H1 (cell line): ENCODE results near the gene TIMM10B. TPM values are rescaled to one million over a fixed set of nuclear protein-coding genes. Genes with fewer than 3 reads are reported as not detected.
A peak's percentile ranks its signal among the peaks of the same experiment; 100 is the strongest.

ENCODE experiments used
- CTCF ChIA-PET: fragments of 300-600 bp; sonication (Branson Sonifier 250); formaldehyde crosslinking; loops from one replicate; lab custom pipeline; 2021; ENCODE audit not compliant: partially characterized antibody; lab: Charles Lee
- POLR2A ChIA-PET: fragments of 300-600 bp; sonication (Branson Sonifier 250); formaldehyde crosslinking; loops from one replicate; lab custom pipeline; 2021; ENCODE audit warnings: inconsistent platforms; ENCODE audit not compliant: partially characterized antibody; lab: Charles Lee
- DNase-seq, 2 experiments: peaks; one replicate each; pipeline versions ENCODE4 v3.0.0 to v3.0.0-alpha.2; 2010 to 2022; ENCODE audit warnings: low spot score in 2 of 2, low read depth in 1 of 2, mixed read lengths in 1 of 2
- FAIRE-seq: peaks from 2 replicates; lab custom pipeline; 2011; peaks lifted over from hg19 to GRCh38; lab: Jason Lieb, UNC
- H2AFZ ChIP-seq: 2 replicates; pipeline ENCODE4 v1.8.1; 2012; ENCODE audit warnings: low read length, inconsistent platforms
- H2AK5ac ChIP-seq: 2 replicates; pipeline ENCODE4 v1.6.1; 2013; ENCODE audit warnings: low read depth, low read length
- H2BK120ac ChIP-seq: replicated peaks from 2 replicates; pipeline ENCODE3; 2013; ENCODE audit warnings: low read depth, low read length, inconsistent platforms
- H2BK12ac ChIP-seq: 2 replicates; pipeline ENCODE4 v1.6.1; 2013; ENCODE audit warnings: low read depth, low read length
- H2BK15ac ChIP-seq: 2 replicates; pipeline ENCODE4 v1.6.1; 2013; ENCODE audit warnings: low read length
- H2BK20ac ChIP-seq: 2 replicates; pipeline ENCODE4 v1.6.1; 2013; ENCODE audit warnings: low read length
- H2BK5ac ChIP-seq: 2 replicates; pipeline ENCODE4 v1.6.1; 2013; ENCODE audit warnings: low read depth, low read length
- H3K14ac ChIP-seq: 2 replicates; pipeline ENCODE4 v1.6.1; 2013; ENCODE audit warnings: inconsistent platforms; ENCODE audit not compliant: insufficient read length
- H3K18ac ChIP-seq: 2 replicates; pipeline ENCODE4 v1.6.1; 2013; ENCODE audit warnings: low read length; ENCODE audit errors: extremely low read depth
- H3K23ac ChIP-seq: 2 replicates; pipeline ENCODE4 v1.6.1; 2013; ENCODE audit warnings: inconsistent platforms; ENCODE audit not compliant: insufficient read length
- H3K23me2 ChIP-seq: 2 replicates; pipeline ENCODE4 v1.6.1; 2013; ENCODE audit warnings: low read depth, low read length
- H3K27ac ChIP-seq: 2 replicates; pipeline ENCODE4 v1.6.1; 2011; ENCODE audit warnings: low read depth, low read length, inconsistent platforms
- H3K27me3 ChIP-seq, 4 experiments: replicated peaks in 1 of 4; 1 replicate in 1 of 4; 2 replicates in 3 of 4; pipeline versions ENCODE4 v1.6.1 to v1.8.1; 2011 to 2013; ENCODE audit warnings: low read length in 3 of 4, mild to moderate bottlenecking in 3 of 4, inconsistent platforms in 2 of 4, mixed read lengths in 2 of 4, moderate library complexity in 1 of 4; ENCODE audit not compliant: control insufficient read depth in 3 of 4, insufficient read depth in 3 of 4; ENCODE audit errors: extremely low read depth in 1 of 4
- H3K36me3 ChIP-seq, 4 experiments: 2 replicates each; pipeline versions ENCODE4 v1.6.1 to v1.8.1; 2011 to 2013; ENCODE audit warnings: mild to moderate bottlenecking in 4 of 4, low read length in 3 of 4, moderate library complexity in 2 of 4, control low read depth in 1 of 4, inconsistent platforms in 1 of 4; ENCODE audit not compliant: insufficient read depth in 4 of 4, control insufficient read depth in 2 of 4
- H3K4ac ChIP-seq: replicated peaks from 2 replicates; pipeline ENCODE3; 2013; ENCODE audit warnings: low read length, low read depth, mixed read lengths, inconsistent platforms; ENCODE audit not compliant: insufficient read length
- H3K4me1 ChIP-seq, 4 experiments: replicated peaks in 1 of 4; 1 replicate in 1 of 4; 2 replicates in 3 of 4; pipeline versions ENCODE4 v1.6.1 to v1.8.1; 2011 to 2013; ENCODE audit warnings: low read length in 3 of 4, inconsistent platforms in 2 of 4, mixed read lengths in 1 of 4; ENCODE audit not compliant: insufficient read depth in 4 of 4, control insufficient read depth in 3 of 4
- H3K4me2 ChIP-seq, 2 experiments: 2 replicates each; pipeline versions ENCODE4 v1.6.1 to v1.8.1; 2011 to 2013; ENCODE audit warnings: low read depth in 2 of 2, low read length in 2 of 2, control low read depth in 1 of 2, inconsistent platforms in 1 of 2, mild to moderate bottlenecking in 1 of 2; ENCODE audit not compliant: insufficient read depth in 1 of 2
- H3K4me3 ChIP-seq, 4 experiments: fragments of 200-600, 300-600 bp in 1 of 4; sonication (generic), shearing (Covaris generic), sonication (Bioruptor Twin) in 1 of 4; 2 replicates each; pipeline versions ENCODE4 v1.5.1 to v1.8.1; 2011 to 2016; ENCODE audit warnings: low read length in 4 of 4, low read depth in 3 of 4, control low read depth in 2 of 4, inconsistent platforms in 2 of 4, mild to moderate bottlenecking in 2 of 4, mixed read lengths in 1 of 4, moderate library complexity in 1 of 4; ENCODE audit not compliant: insufficient read depth in 2 of 4; ENCODE audit errors: extremely low read depth in 1 of 4
- H3K56ac ChIP-seq: replicated peaks from 2 replicates; pipeline ENCODE3; 2013; ENCODE audit warnings: low read depth, mild to moderate bottlenecking, mixed read lengths, low read length, inconsistent platforms; ENCODE audit not compliant: insufficient read length
- H3K79me1 ChIP-seq: 2 replicates; pipeline ENCODE4 v1.6.1; 2013; ENCODE audit warnings: low read depth, low read length, control low read depth
- H3K79me2 ChIP-seq, 2 experiments: 2 replicates each; pipeline versions ENCODE4 v1.6.1 to v1.8.1; 2012 to 2013; ENCODE audit warnings: low read length in 2 of 2, mild to moderate bottlenecking in 2 of 2, inconsistent platforms in 1 of 2; ENCODE audit not compliant: insufficient read depth in 2 of 2, control insufficient read depth in 1 of 2
- H3K9ac ChIP-seq, 4 experiments: replicated peaks in 1 of 4; 1 replicate in 1 of 4; 2 replicates in 3 of 4; pipeline versions ENCODE4 v1.6.1 to v1.8.1; 2011 to 2013; ENCODE audit warnings: low read depth in 3 of 4, low read length in 3 of 4, control low read depth in 2 of 4, mild to moderate bottlenecking in 2 of 4, moderate library complexity in 2 of 4, inconsistent platforms in 1 of 4; ENCODE audit errors: extremely low read depth in 1 of 4
- H3K9me3 ChIP-seq, 2 experiments: 2 replicates each; pipeline versions ENCODE4 v1.6.1 to v1.8.1; 2012 to 2013; ENCODE audit warnings: mild to moderate bottlenecking in 2 of 2, moderate library complexity in 2 of 2, control low read depth in 1 of 2, inconsistent platforms in 1 of 2, low read depth in 1 of 2, low read length in 1 of 2, mixed read lengths in 1 of 2; ENCODE audit not compliant: insufficient read depth in 2 of 2
- H4K20me1 ChIP-seq, 2 experiments: replicated peaks in 1 of 2; 2 replicates each; pipeline versions ENCODE3 to v1.8.1; 2011 to 2013; ENCODE audit warnings: inconsistent platforms in 2 of 2, low read length in 2 of 2, mild to moderate bottlenecking in 1 of 2; ENCODE audit not compliant: insufficient read depth in 2 of 2, control insufficient read depth in 1 of 2
- H4K5ac ChIP-seq: 2 replicates; pipeline ENCODE4 v1.6.1; 2013; ENCODE audit warnings: low read length, low read depth, mixed read lengths, inconsistent platforms; ENCODE audit not compliant: insufficient read length
- H4K8ac ChIP-seq: 2 replicates; pipeline ENCODE4 v1.8.0; 2013; ENCODE audit warnings: mild to moderate bottlenecking, moderate library complexity, low read length, inconsistent platforms; ENCODE audit not compliant: insufficient read depth; ENCODE audit errors: extremely low read depth
- H4K91ac ChIP-seq: replicated peaks from 2 replicates; pipeline ENCODE3; 2013; ENCODE audit warnings: low read length, mixed read lengths, inconsistent platforms; ENCODE audit not compliant: insufficient read length
- BRCA1 ChIP-seq: IDR thresholded peaks from 2 replicates; pipeline ENCODE4 v1.6.1; 2012; ENCODE audit warnings: low read depth, low read length, improper control_type of control experiment
- CBX8 ChIP-seq: fragments of 300-800, 300-1000 bp; sonication (generic); IDR thresholded peaks from 2 replicates; pipeline ENCODE4 v1.7.1; 2016; ENCODE audit warnings: low read depth, low read length, borderline replicate concordance
- CTCF ChIP-seq, 3 experiments: IDR thresholded peaks; 1 replicate in 2 of 3; 2 replicates in 1 of 3; pipeline versions ENCODE4 v1.5.1 to v1.6.1; 2011; ENCODE audit warnings: low read length in 3 of 3, mild to moderate bottlenecking in 3 of 3, inconsistent platforms in 2 of 3, low read depth in 1 of 3, moderate library complexity in 1 of 3; ENCODE audit not compliant: insufficient read depth in 1 of 3; ENCODE audit errors: control extremely low read depth in 1 of 3
- EGR1 ChIP-seq: IDR thresholded peaks from 2 replicates; pipeline ENCODE4 v1.6.1; 2011; ENCODE audit warnings: low read depth, low read length, borderline replicate concordance
- NANOG ChIP-seq: IDR thresholded peaks from 2 replicates; pipeline ENCODE4 v1.6.1; 2011; ENCODE audit warnings: low read length, low read depth, mild to moderate bottlenecking, inconsistent platforms; ENCODE audit not compliant: insufficient read depth, poor library complexity, severe bottlenecking
- POU5F1 ChIP-seq: IDR thresholded peaks from 2 replicates; pipeline ENCODE4 v1.6.1; 2011; ENCODE audit warnings: low read depth, mild to moderate bottlenecking, low read length, moderate library complexity
- RAD21 ChIP-seq, 2 experiments: IDR thresholded peaks in 1 of 2; conservative IDR thresholded peaks in 1 of 2; 2 replicates each; pipeline ENCODE4 v1.6.1; 2011; ENCODE audit warnings: low read depth in 2 of 2, low read length in 2 of 2, improper control_type of control experiment in 1 of 2, inconsistent platforms in 1 of 2, mild to moderate bottlenecking in 1 of 2, moderate library complexity in 1 of 2
- TEAD4 ChIP-seq: IDR thresholded peaks from 2 replicates; pipeline ENCODE4 v1.6.1; 2012; ENCODE audit warnings: low read depth, low read length, inconsistent platforms, mixed read lengths
- YY1 ChIP-seq: IDR thresholded peaks from 2 replicates; pipeline ENCODE4 v1.6.1; 2011; ENCODE audit warnings: low read depth, mild to moderate bottlenecking, low read length
- whole genome bisulfite sequencing, 2 experiments: shearing (Covaris generic) in 1 of 2; methylation state at CpG; one replicate each; pipeline versions ENCODE4 v1.1.6 to v1.1.7; 2013 to 2015; ENCODE audit warnings: low lambda C conversion rate in 2 of 2, mixed read lengths in 2 of 2, inconsistent platforms in 1 of 2, low coverage in 1 of 2, missing lambda C conversion rate in 1 of 2; ENCODE audit not compliant: insufficient replicate concordance in 2 of 2, insufficient coverage in 1 of 2, insufficient read length in 1 of 2; ENCODE audit errors: extremely low coverage in 1 of 2, missing lambda C conversion rate in 1 of 2; 5-methylcytosine and 5-hydroxymethylcytosine counted together
- polyA plus RNA-seq, 7 experiments: library from polyadenylated mRNA; depleted of rRNA in 3 of 7; stranded (reverse) in 5 of 7; unstranded in 2 of 7; fragments of >200 nt in 5 of 7; fragments of 200-250 nt in 2 of 7; gene quantifications; 1 replicate in 5 of 7; 2 replicates in 1 of 7; 4 replicates in 1 of 7; pipeline versions ENCODE4 v1.2.1 to v1.2.3, GENCODE V29; 2011 to 2013; ENCODE audit warnings: missing spikeins in 2 of 7, mixed read lengths in 2 of 7
- total RNA-seq: library from RNA; stranded (reverse); fragmentation: NEBNext Ultra II Directional; extraction: Animal tissue kit (Norgen Biotek cat#: 25700); gene quantifications from 2 replicates; pipeline ENCODE4 v1.2.1, GENCODE V29; 2021

The TIMM10B gene
- total and polyA plus RNA-seq, 2 of the 8 experiments (the other 6 are each of a cell fraction or from before 2014, with no cell fraction given) = 38.2 to 47.8 TPM

- Histone ChIP-seq H3K23ac (no peak overlapping the region), H3K27ac (no peak overlapping the region), H4K91ac (no peak overlapping the region), H3K4ac (no peak overlapping the region), H3K23me2 (no peaks in the 10 kb centered on the region), H4K8ac (no peak overlapping the region), H3K14ac (no peak overlapping the region), H3K36me3 (peaks cover 0 to 4% (median 2%) of the 10 kb centered on the region in 4 experiments; a peak in 5 of 8 replicates), H2BK20ac (no peak overlapping the region), H2BK15ac (no peak overlapping the region), H2AFZ (no peak overlapping the region), H3K9ac (no peak overlapping the region), H3K9me3 (no peaks in the 10 kb centered on the region), H3K56ac (no peak overlapping the region), H3K4me2 (no peak overlapping the region), H2BK5ac (no peak overlapping the region), H2BK12ac (no peak overlapping the region), H3K79me1 (no peaks in the 10 kb centered on the region), H4K20me1 (no peaks in the 10 kb centered on the region), H3K18ac (no peak overlapping the region), H3K4me3 (no peak overlapping the region), H2AK5ac (no peak overlapping the region), H2BK120ac (no peak overlapping the region), H3K27me3 (no peaks in the 10 kb centered on the region), H3K79me2 (no peaks in the 10 kb centered on the region), H4K5ac (no peak overlapping the region), H3K4me1 (no peaks in the 10 kb centered on the region)
- FAIRE-seq = peak; percentile 62
- 57% methylated on average over 2 of the region's 2 CpGs; no CpG with 5 or more reads in 1 of the 2 experiments for WGBS, 2 experiments
- ChIA-PET POLR2A (interaction anchor here (0.8 kb wide), 1 partner anchor 10 kb away, joined by 3 read pairs; no protein-coding TSS in a partner anchor), CTCF (interaction anchor here (0.7 to 6.8 kb wide), 44 partner anchors 7 to 166 kb away, joined by 3 to 107 read pairs (median 4); partner anchors contain the start of genes ARFIP2, DNHD1, HPX and SMPD1)
- DNase-seq = no peak
- TF ChIP-seq RAD21 (IDR thresholded peaks at IDR 0.05 in 1 of 2, conservative IDR thresholded peaks at IDR 0.05 in 1 of 2; ENCODE audit: low read depth in 2 of 2, low read length in 2 of 2) (peak; percentile 51 to 63), CBX8 (no peak), POU5F1 (no peak), CTCF (IDR thresholded peaks at IDR 0.05; ENCODE audit: control extremely low read depth in 1 of 3, insufficient read depth in 1 of 3, low read depth in 1 of 3, low read length in 3 of 3) (peak in 2 of 3 experiments; percentile 46 to 86; a peak in 2 of 4 replicates), TEAD4 (no peak), BRCA1 (no peak), NANOG (no peak), EGR1 (no peak), YY1 (peak; percentile 73; the same call in 1 of the 2 replicates)
These were observed 24.4 kb downstream of the TIMM10B start for GRCh38 chr11:6505577-6506240.
